ENCODE results near the gene CAMK2B. TPM values are rescaled to one million over a fixed set of nuclear protein-coding genes. Genes with fewer than 3 reads are reported as not detected.

Gene CAMK2B
- total and polyA plus RNA-seq, 2 of the 13 experiments (the other 11 are each of a cell fraction or from before 2014, with no cell fraction given) = 0.27 to 0.48 TPM

DNA sequence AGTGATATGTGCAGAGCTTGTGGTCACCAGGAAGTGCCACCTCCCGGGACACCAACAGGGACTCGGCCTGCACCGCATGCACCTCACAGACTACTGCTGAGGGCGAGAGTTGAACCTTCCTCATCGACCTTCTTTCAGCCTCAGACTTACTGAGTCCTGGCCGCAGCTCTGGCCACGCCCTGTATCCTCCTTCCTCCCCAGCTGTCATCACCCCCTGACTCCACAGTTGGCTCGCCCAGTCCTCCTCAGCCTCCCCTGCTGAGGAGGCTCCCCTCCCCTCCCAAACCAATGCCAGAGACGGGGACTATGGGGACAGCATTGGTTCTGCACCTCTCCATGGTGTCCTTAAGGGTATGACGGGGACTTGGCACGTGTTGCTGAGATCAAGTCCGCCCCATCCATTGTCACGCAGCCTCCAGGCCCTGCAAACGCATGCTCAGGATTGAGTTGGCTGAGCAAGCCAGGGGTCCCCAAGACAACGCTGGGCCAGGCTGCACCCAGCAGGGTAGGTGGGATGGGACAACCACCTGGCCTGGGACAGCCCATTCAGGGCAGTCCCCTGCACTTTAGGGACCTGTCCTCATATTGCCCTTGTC is 75.7 kb downstream of the CAMK2B start (continued):
- TF ChIP-seq, protein P1, sequence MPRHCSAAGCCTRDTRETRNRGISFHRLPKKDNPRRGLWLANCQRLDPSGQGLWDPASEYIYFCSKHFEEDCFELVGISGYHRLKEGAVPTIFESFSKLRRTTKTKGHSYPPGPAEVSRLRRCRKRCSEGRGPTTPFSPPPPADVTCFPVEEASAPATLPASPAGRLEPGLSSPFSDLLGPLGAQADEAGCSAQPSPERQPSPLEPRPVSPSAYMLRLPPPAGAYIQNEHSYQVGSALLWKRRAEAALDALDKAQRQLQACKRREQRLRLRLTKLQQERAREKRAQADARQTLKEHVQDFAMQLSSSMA (CRISPR knock-in tag; IDR thresholded peaks at IDR 0.05) = no peak
- TF ChIP-seq HNRNPH1 (optimal IDR thresholded peaks at IDR 0.05; ENCODE audit: low read depth, low read length) = no peak
- no peak for TF ChIP-seq ZBTB1 (CRISPR knock-in tag; IDR thresholded peaks at IDR 0.05; ENCODE audit: borderline replicate concordance)
- TF ChIP-seq, protein P2, sequence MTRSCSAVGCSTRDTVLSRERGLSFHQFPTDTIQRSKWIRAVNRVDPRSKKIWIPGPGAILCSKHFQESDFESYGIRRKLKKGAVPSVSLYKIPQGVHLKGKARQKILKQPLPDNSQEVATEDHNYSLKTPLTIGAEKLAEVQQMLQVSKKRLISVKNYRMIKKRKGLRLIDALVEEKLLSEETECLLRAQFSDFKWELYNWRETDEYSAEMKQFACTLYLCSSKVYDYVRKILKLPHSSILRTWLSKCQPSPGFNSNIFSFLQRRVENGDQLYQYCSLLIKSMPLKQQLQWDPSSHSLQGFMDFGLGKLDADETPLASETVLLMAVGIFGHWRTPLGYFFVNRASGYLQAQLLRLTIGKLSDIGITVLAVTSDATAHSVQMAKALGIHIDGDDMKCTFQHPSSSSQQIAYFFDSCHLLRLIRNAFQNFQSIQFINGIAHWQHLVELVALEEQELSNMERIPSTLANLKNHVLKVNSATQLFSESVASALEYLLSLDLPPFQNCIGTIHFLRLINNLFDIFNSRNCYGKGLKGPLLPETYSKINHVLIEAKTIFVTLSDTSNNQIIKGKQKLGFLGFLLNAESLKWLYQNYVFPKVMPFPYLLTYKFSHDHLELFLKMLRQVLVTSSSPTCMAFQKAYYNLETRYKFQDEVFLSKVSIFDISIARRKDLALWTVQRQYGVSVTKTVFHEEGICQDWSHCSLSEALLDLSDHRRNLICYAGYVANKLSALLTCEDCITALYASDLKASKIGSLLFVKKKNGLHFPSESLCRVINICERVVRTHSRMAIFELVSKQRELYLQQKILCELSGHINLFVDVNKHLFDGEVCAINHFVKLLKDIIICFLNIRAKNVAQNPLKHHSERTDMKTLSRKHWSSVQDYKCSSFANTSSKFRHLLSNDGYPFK (CRISPR knock-in tag; IDR thresholded peaks at IDR 0.05; ENCODE audit: borderline replicate concordance) = no peak

DNA sequence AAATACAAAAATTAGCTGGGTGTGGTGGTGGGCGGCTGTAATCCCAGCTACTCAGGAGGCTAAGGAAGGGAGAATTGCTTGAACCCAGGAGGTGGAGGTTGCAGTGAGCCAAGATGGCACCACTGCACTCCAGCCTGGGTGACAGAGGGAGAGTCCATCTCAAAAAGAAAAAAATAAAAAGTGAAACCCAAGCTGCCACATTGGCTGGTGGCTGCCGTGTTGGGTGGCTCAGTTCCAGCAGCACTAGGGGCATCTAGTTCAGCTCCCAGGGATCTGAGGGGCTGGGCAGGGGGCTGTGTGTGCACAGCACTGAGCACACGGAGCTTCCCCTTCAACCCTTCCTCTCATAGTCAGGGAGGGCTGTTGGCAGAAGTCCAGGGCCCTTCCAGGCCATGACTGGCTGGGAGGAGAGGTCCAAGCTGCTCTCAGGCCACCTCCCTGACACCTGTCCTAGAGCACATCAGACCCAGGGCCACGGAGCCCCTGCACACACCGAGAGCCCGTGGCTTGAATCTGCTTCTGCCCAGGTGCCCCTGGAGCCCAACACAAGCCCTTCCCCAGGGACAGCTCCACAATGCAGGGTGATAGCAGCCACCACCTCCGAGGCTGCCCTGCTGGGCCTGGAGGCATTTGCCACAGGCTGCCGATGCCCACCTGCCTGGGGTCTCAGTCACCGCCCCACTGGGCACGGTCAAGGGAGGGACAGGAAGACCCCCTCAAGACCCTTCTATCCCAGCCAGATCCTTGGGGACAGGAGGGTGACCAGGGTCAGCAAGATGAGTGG is 77.3 kb downstream of the CAMK2B start:
- ChIA-PET CTCF (ENCODE audit: low intra/inter-chr PET ratio, low total read pairs) (no interaction called here), POLR2A (no interaction called here)
- no peak overlapping the region for H2AFZ ChIP-seq (ENCODE audit: low read length)
- intact Hi-C loops (cut with micrococcal nuclease; ENCODE audit: unreplicated experiment) (no loop called here), in situ Hi-C loops (cut with HindIII; ENCODE audit: extremely low pct_ligation_motif_present, low pct_unique_long_range_greater_than_20kb) (no loop called here)
- no peak overlapping the region for H3K27ac ChIP-seq (ENCODE audit: extremely low read length, insufficient read depth, low read length)
- no peak for ATAC-seq
- BruUV-seq (replicated peaks) = no TSS peak
- no peaks in the 10 kb centered on the region for H3K79me2 ChIP-seq (ENCODE audit: insufficient read depth, low read length)
- TF ChIP-seq ZNF235 (CRISPR knock-in tag; IDR thresholded peaks at IDR 0.05; ENCODE audit: borderline replicate concordance) = no peak
- TF ChIP-seq, protein P3, sequence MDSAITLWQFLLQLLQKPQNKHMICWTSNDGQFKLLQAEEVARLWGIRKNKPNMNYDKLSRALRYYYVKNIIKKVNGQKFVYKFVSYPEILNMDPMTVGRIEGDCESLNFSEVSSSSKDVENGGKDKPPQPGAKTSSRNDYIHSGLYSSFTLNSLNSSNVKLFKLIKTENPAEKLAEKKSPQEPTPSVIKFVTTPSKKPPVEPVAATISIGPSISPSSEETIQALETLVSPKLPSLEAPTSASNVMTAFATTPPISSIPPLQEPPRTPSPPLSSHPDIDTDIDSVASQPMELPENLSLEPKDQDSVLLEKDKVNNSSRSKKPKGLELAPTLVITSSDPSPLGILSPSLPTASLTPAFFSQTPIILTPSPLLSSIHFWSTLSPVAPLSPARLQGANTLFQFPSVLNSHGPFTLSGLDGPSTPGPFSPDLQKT (CRISPR knock-in tag; IDR thresholded peaks at IDR 0.05; ENCODE audit: borderline replicate concordance) = no peak
- no peak for TF ChIP-seq CREM (IDR thresholded peaks at IDR 0.05)
- no peak for TF ChIP-seq CREM (CRISPR knock-in tag; IDR thresholded peaks at IDR 0.05)
- TF ChIP-seq SMAD9 (CRISPR knock-in tag; IDR thresholded peaks at IDR 0.05) = no peak
- no peak for TF ChIP-seq ZFP62 (CRISPR knock-in tag; IDR thresholded peaks at IDR 0.05)
- no peak for TF ChIP-seq ZNF326 (CRISPR knock-in tag; IDR thresholded peaks at IDR 0.05; ENCODE audit: borderline replicate concordance)
- TF ChIP-seq ZSCAN20 (CRISPR knock-in tag; IDR thresholded peaks at IDR 0.05; ENCODE audit: borderline replicate concordance) = no peak
- no peak for TF ChIP-seq ZNF20 (CRISPR knock-in tag; IDR thresholded peaks at IDR 0.05)
- TF ChIP-seq TEAD3 (CRISPR knock-in tag; optimal IDR thresholded peaks at IDR 0.05; ENCODE audit: borderline replicate concordance) = no peak
- TF ChIP-seq ZNF3 (CRISPR knock-in tag; IDR thresholded peaks at IDR 0.05) = no peak
- TF ChIP-seq HIVEP1 (CRISPR knock-in tag; IDR thresholded peaks at IDR 0.05) = no peak
- H3K4me3 ChIP-seq (replicated peaks in 1 of 3; ENCODE audit: insufficient read depth in 1 of 3, low read depth in 2 of 3, low read length in 3 of 3) = no peak overlapping the region
- no peak overlapping the region for H3K9ac ChIP-seq (ENCODE audit: insufficient read depth, low read depth, low read length)
- H3K27me3 ChIP-seq (ENCODE audit: control insufficient read depth in 1 of 2, insufficient read depth in 2 of 2, low read length in 2 of 2) = peaks cover 7 to 29% of the 10 kb centered on the region in 2 experiments; a peak in 3 of 5 replicates
- no peak for FAIRE-seq
- H3K36me3 ChIP-seq (replicated peaks in 1 of 2; ENCODE audit: control insufficient read depth in 1 of 2, insufficient read depth in 2 of 2, low read length in 2 of 2) = no peaks in the 10 kb centered on the region
- WGBS (ENCODE audit: low lambda C conversion rate) = 38% methylated on average over 2 of the region's 10 CpGs
- H3K4me2 ChIP-seq (ENCODE audit: low read depth, low read length) = no peak overlapping the region
- no peaks in the 10 kb centered on the region for H4K20me1 ChIP-seq (ENCODE audit: insufficient read depth, low read length)
- no peaks in the 10 kb centered on the region for H3K9me3 ChIP-seq (ENCODE audit: low read length)
- H3K4me1 ChIP-seq (ENCODE audit: insufficient read depth, low read length) = no peaks in the 10 kb centered on the region
- no peak for DNase-seq (ENCODE audit: low spot score)
